ENCODE data around the gene CAMTA1. TPM values are rescaled to one million over a fixed set of nuclear protein-coding genes. Genes with fewer than 3 reads are reported as not detected.
A peak's percentile ranks its signal among the peaks of the same experiment; 100 is the strongest.

Gene CAMTA1
- total RNA-seq, 1 donor from 2014 or later, result 99.0 TPM

DNA sequence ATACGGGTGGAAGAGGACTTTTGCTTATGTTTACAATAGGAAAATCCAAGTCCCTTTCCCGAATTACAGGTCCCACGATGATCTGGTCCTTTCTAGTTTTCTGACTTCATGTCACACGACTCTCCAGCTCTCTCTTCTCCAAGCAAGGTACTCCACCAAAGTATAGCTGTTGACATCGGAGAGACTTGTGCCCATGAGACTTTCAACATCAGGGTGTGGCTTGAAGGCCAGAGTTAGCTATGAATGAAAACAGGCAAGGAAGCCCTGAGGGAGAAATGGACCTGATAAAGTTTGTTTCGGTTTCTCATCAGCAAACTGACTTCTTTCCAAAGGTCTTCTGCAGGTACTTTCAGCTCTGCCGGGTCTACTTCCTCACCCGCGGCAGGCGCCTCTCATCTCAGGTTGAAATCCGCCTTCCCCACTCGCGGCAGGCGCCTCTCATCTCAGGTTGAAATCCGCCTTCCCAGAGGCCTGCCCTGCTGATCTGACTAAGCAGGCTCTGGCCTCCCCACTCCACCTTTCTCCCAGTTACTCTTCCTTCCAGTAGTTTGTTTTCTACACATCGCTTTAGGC is 996.8 kb downstream of the CAMTA1 start:
- peaks cover 23% of the 10 kb centered on the region for H3K36me3 Mint-ChIP-seq (ENCODE audit: insufficient read depth)

DNA sequence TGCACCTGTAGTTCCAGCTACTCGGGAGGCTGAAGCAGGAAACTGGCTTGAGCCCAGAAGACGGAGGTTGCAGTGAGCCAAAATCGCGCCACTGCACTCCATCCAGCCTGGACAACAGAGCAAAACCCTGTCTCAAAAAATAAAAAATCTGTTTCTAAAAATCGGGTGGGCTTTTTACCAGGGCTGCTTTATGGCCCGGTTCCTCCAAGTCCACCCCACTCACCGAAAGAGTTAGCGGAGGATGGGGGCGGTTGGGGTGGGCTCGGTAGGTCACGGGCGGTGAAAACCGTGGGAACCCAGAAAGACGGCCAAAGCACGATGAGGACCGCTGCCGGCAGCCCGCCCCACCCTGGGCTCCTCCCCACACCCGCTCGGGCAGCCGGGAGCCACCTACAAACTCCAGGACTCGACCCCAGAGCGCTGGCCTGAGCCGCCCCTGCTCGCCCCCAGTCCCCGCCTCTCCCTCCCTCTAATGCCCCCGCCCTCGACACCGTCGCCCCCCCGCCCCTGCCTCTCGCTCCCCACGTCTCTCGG is 998.0 kb downstream of the CAMTA1 start:
- H3K27ac Mint-ChIP-seq, result peak overlapping the region; percentile 80
- DNase-seq (ENCODE audit: low spot score, unreplicated experiment), result peak; percentile 51
- peaks cover 17% of the 10 kb centered on the region for H3K36me3 Mint-ChIP-seq (ENCODE audit: insufficient read depth)

More for the DNA sequence above, 996.8 kb downstream of the CAMTA1 start:
- Mint-ChIP-seq H3K27ac (no peak overlapping the region), H3K27me3 (peaks cover 6% of the 10 kb centered on the region), H3K9me3 (ENCODE audit: low read depth) (peaks cover 5% of the 10 kb centered on the region), H3K4me1 (ENCODE audit: low read depth) (no peaks in the 10 kb centered on the region), H3K4me3 (ENCODE audit: low read depth) (no peak overlapping the region)
- no peak for DNase-seq (ENCODE audit: low spot score, unreplicated experiment)
- TF ChIP-seq, protein P1, sequence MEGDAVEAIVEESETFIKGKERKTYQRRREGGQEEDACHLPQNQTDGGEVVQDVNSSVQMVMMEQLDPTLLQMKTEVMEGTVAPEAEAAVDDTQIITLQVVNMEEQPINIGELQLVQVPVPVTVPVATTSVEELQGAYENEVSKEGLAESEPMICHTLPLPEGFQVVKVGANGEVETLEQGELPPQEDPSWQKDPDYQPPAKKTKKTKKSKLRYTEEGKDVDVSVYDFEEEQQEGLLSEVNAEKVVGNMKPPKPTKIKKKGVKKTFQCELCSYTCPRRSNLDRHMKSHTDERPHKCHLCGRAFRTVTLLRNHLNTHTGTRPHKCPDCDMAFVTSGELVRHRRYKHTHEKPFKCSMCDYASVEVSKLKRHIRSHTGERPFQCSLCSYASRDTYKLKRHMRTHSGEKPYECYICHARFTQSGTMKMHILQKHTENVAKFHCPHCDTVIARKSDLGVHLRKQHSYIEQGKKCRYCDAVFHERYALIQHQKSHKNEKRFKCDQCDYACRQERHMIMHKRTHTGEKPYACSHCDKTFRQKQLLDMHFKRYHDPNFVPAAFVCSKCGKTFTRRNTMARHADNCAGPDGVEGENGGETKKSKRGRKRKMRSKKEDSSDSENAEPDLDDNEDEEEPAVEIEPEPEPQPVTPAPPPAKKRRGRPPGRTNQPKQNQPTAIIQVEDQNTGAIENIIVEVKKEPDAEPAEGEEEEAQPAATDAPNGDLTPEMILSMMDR (IDR thresholded peaks at IDR 0.05; ENCODE audit: unreplicated experiment), result no peak

DNA sequence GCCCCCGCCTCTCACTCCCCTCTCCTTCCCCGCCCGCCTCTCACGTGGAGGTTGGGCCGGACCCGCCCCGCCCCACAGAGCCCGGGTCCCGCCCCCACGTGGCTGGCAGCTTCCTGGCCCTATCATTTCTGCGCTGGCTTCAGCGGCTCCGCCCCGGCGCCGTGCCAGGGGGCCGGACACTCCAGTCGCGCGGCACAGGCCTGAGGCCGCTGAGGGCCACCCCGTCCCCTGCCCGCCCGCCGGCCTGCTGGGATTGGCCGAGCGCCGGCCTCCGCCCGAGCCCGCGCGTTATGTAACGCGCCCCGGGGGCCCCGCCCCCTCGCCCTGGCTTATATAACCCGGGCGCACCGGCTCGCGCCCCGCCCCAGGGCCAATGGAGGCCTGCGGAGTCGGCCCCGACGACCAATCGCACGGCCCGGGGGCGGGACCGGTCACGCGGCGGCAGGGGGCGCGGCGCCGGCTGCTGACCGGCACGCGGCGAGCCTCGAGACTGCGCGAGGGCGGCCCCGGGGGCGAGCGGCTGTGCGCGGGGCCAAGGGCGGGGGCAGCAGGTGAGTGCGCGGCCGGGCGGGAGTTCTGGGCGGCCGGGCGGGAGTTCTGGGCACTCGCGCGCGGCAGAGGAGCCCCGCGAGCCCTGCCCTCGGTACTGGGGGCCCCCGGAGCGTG is 998.7 kb downstream of the CAMTA1 start, which contains the start of gene PER3:
PER3 (plus strand) TSS at position 466 of the 666 bp plus-strand sequence. CDS start 587 bp downstream, outside the sequence.
- peaks cover 6% of the 10 kb centered on the region for H3K27me3 Mint-ChIP-seq
- peak within 1 kb of the TSS; percentile 80 for H3K27ac Mint-ChIP-seq
- peaks cover 5% of the 10 kb centered on the region for H3K9me3 Mint-ChIP-seq (ENCODE audit: low read depth)
- no peaks in the 10 kb centered on the region for H3K4me1 Mint-ChIP-seq (ENCODE audit: low read depth)
- peaks cover 16% of the 10 kb centered on the region for H3K36me3 Mint-ChIP-seq (ENCODE audit: insufficient read depth)
- TF ChIP-seq, protein P1 (IDR thresholded peaks at IDR 0.05; ENCODE audit: unreplicated experiment), result no peak
- DNase-seq (ENCODE audit: low spot score, unreplicated experiment), result peak; percentile 96
- H3K4me3 Mint-ChIP-seq (ENCODE audit: low read depth), result peak within 1 kb of the TSS; percentile 79

More for the DNA sequence above, 998.0 kb downstream of the CAMTA1 start:
- Mint-ChIP-seq H3K4me3 (ENCODE audit: low read depth) (peak overlapping the region; percentile 79), H3K9me3 (ENCODE audit: low read depth) (peaks cover 5% of the 10 kb centered on the region), H3K4me1 (ENCODE audit: low read depth) (no peaks in the 10 kb centered on the region), H3K27me3 (peaks cover 6% of the 10 kb centered on the region)
- TF ChIP-seq, protein P1 (IDR thresholded peaks at IDR 0.05; ENCODE audit: unreplicated experiment), result no peak

DNA sequence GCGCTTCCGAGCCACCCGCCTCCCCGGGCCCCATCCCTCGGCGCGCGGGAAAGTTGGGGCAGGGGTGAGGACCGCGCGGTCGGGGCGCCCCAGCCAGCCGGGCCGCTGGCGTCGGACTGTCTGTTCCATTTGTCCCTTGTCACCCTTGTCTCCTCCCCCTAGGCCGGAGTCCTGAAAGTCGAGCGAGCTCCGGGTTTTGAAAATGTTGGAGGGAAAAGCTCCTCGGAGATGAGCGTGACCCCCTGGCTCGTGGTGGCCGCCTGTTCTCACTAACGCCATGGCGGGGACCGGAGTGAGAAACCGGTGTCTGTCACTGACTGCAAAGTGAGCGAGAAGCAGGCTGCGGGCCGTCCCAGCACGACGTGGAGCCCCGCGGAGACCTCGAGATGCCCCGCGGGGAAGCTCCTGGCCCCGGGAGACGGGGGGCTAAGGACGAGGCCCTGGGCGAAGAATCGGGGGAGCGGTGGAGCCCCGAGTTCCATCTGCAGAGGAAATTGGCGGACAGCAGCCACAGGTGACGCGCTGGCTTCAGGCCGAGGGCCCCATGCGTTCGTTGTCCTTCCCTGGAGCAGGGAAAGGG is 999.3 kb downstream of the CAMTA1 start:
- H3K27me3 Mint-ChIP-seq, result peaks cover 6% of the 10 kb centered on the region
- DNase-seq (ENCODE audit: low spot score, unreplicated experiment), result no peak
- peaks cover 8% of the 10 kb centered on the region for H3K9me3 Mint-ChIP-seq (ENCODE audit: low read depth)
- H3K36me3 Mint-ChIP-seq (ENCODE audit: insufficient read depth), result peaks cover 21% of the 10 kb centered on the region
- TF ChIP-seq, protein P1 (IDR thresholded peaks at IDR 0.05; ENCODE audit: unreplicated experiment), result no peak
- H3K4me3 Mint-ChIP-seq (ENCODE audit: low read depth), result no peak overlapping the region
- H3K4me1 Mint-ChIP-seq (ENCODE audit: low read depth), result no peaks in the 10 kb centered on the region
- H3K27ac Mint-ChIP-seq, result no peak overlapping the region

DNA sequence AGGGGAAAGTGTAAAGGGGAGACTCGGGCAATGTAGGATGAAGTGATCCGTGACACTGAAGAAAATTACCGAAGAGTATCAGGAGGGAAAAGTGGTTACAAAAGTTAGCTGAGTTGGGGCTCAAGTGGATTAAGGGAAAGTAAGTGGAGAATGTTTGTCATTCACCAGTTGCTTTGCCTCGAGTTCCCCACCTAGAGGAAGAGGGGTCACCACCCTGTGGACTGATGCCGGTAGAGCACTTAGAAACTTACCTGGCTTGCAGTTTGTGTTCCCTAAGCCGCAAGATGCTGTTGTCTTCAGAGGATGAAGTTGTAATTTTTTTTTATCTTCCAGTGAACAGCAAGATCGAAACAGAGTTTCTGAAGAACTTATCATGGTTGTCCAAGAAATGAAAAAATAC is 999.9 kb downstream of the CAMTA1 start:
- Mint-ChIP-seq H3K4me3 (ENCODE audit: low read depth) (peak overlapping the region; percentile 14), H3K4me1 (ENCODE audit: low read depth) (no peaks in the 10 kb centered on the region), H3K27ac (no peak overlapping the region), H3K9me3 (ENCODE audit: low read depth) (peaks cover 13% of the 10 kb centered on the region), H3K27me3 (peaks cover 6% of the 10 kb centered on the region), H3K36me3 (ENCODE audit: insufficient read depth) (peaks cover 26% of the 10 kb centered on the region)
- TF ChIP-seq, protein P1 (IDR thresholded peaks at IDR 0.05; ENCODE audit: unreplicated experiment), result no peak
- DNase-seq (ENCODE audit: low spot score, unreplicated experiment), result no peak

Data from progenitor cell of endocrine pancreas (in vitro differentiated cells).